Measurements from ENCODE around the gene ADAP1. TPM values are rescaled to one million over a fixed set of nuclear protein-coding genes. Genes with fewer than 3 reads are reported as not detected.

Gene ADAP1
- polyA plus RNA-seq, 3 donors: 49.1 to 117 (median 72.2) TPM

DNA sequence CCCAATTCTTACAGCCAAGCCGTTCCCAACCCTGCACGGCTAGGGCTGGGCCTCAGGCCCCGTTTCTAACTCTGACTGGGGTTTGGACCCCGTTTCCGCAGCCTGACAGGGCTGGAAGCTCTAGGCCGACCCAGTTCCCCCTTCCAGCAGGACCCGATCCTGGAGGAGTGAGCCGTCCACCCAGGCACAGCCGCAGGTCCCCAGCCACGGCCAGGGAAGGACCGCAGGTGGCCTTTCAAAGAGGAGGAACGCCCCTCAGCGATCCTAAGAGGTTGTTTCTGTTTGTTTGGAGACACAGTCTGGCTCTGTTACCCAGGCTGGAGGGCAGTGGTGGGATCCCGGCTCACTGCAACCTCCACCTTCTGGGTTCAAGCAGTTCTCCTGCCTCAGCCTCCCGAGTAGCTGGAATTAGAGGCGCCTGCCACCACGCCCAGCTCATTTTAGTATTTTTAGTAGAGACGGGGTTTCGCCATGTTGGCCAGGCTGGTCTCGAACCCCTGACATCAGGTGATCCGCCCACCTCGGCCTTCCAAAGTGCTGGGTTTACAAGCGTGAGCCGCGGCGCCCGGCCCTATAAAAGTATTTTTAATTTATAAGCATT is 78.9 kb downstream of the ADAP1 start:
- peak overlapping the region in 2 of 3 experiments; percentile 6 to 59 for H3K4me3 ChIP-seq (replicated peaks in 1 of 3; ENCODE audit: low read depth in 2 of 3, low read length in 3 of 3)
- Mint-ChIP-seq H3K27me3 (ENCODE audit: low read depth in 3 of 3) (peaks cover 0 to 3% (median 0%) of the 10 kb centered on the region in 3 donors), H3K36me3 (peaks cover 21 to 57% of the 10 kb centered on the region in 2 donors), H3K27ac (peak overlapping the region in 3 of 7 donors; percentile 43 to 66 (median 53)), H3K9me3 (peaks cover 0 to 3% (median 2%) of the 10 kb centered on the region in 7 donors), H3K4me3 (peak overlapping the region in 1 of 2 donors; percentile 24), H3K4me1 (peaks cover 24% of the 10 kb centered on the region)
- peak overlapping the region; percentile 56 for H3K4me2 ChIP-seq (replicated peaks; ENCODE audit: extremely low read depth, low read length, poor library complexity, severe bottlenecking)
- 97% methylated on average over 14 of the region's 27 CpGs for WGBS (ENCODE audit: insufficient coverage)
- H3K36me3 ChIP-seq (replicated peaks in 1 of 2; ENCODE audit: control insufficient read depth in 1 of 2, insufficient read depth in 2 of 2, low read length in 2 of 2): peaks cover 9 to 32% of the 10 kb centered on the region in 2 donors
- no peaks in the 10 kb centered on the region for H3K27me3 ChIP-seq (ENCODE audit: control insufficient read depth in 2 of 2, insufficient read depth in 2 of 2, low read length in 2 of 2)
- H4K20me1 ChIP-seq (ENCODE audit: insufficient read depth, low read length): peaks cover 35% of the 10 kb centered on the region
- H3K27ac ChIP-seq (ENCODE audit: low read depth in 1 of 2, low read length in 2 of 2): peak overlapping the region in 1 of 2 donors; percentile 66
- peaks cover 38% of the 10 kb centered on the region for H3K79me2 ChIP-seq (ENCODE audit: insufficient read depth, low read length)
- peak in 1 of 3 donors; percentile 18 for DNase-seq
- peak overlapping the region; percentile 61 for H2AFZ ChIP-seq (ENCODE audit: insufficient read depth, low read depth, low read length, poor library complexity, severe bottlenecking)
- intact Hi-C loops (cut with micrococcal nuclease): loop anchor here (2.0 to 10.0 kb wide), 4 partner anchors 99 to 289 kb away; partner anchors contain the start of genes COX19 (in 1 of the 2) and ZFAND2A (in 1 of the 2)
- H3K4me1 ChIP-seq (ENCODE audit: control insufficient read depth in 1 of 2, insufficient read depth in 2 of 2, low read length in 2 of 2): peaks cover 30 to 44% of the 10 kb centered on the region in 2 donors
- no peaks in the 10 kb centered on the region for H3K9me3 ChIP-seq (replicated peaks in 1 of 2; ENCODE audit: control insufficient read depth in 1 of 2, insufficient read depth in 1 of 2, low read length in 2 of 2)
- TF ChIP-seq, protein P1, sequence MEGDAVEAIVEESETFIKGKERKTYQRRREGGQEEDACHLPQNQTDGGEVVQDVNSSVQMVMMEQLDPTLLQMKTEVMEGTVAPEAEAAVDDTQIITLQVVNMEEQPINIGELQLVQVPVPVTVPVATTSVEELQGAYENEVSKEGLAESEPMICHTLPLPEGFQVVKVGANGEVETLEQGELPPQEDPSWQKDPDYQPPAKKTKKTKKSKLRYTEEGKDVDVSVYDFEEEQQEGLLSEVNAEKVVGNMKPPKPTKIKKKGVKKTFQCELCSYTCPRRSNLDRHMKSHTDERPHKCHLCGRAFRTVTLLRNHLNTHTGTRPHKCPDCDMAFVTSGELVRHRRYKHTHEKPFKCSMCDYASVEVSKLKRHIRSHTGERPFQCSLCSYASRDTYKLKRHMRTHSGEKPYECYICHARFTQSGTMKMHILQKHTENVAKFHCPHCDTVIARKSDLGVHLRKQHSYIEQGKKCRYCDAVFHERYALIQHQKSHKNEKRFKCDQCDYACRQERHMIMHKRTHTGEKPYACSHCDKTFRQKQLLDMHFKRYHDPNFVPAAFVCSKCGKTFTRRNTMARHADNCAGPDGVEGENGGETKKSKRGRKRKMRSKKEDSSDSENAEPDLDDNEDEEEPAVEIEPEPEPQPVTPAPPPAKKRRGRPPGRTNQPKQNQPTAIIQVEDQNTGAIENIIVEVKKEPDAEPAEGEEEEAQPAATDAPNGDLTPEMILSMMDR (IDR thresholded peaks at IDR 0.05): no peak
- peak overlapping the region; percentile 32 for H3K9ac ChIP-seq (ENCODE audit: insufficient read depth, low read length, poor library complexity, severe bottlenecking)

DNA sequence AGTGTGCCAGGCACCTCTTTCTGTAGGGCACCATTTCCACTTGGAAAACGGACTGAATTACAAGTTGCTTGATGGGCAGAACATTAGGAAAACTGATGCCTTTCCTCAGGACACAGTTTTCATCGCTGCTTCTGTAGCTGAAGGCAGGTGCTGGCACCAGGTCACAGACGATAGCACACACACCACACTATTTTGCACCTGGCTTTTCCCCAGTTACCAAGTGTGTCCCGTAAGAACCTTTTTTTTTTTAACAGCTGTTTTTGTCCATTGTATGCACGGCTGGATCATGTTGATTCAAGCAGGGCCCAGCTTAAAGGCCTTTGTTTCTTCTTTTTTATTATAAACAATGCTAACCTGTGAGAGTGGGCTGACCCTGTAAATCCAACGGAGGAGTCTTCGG is 79.4 kb downstream of the ADAP1 start:
- Mint-ChIP-seq H3K36me3 (peaks cover 25 to 56% of the 10 kb centered on the region in 2 donors), H3K4me1 (peaks cover 24% of the 10 kb centered on the region), H3K4me3 (no peak overlapping the region), H3K27ac (peak overlapping the region in 2 of 7 donors; percentile 43 to 53), H3K27me3 (ENCODE audit: low read depth in 3 of 3) (peaks cover 0 to 3% (median 0%) of the 10 kb centered on the region in 3 donors), H3K9me3 (peaks cover 0 to 3% (median 2%) of the 10 kb centered on the region in 7 donors)
- Histone ChIP-seq H3K27me3 (ENCODE audit: control insufficient read depth in 2 of 2, insufficient read depth in 2 of 2, low read length in 2 of 2) (no peaks in the 10 kb centered on the region), H4K20me1 (ENCODE audit: insufficient read depth, low read length) (peaks cover 30% of the 10 kb centered on the region), H3K9me3 (replicated peaks in 1 of 2; ENCODE audit: control insufficient read depth in 1 of 2, insufficient read depth in 1 of 2, low read length in 2 of 2) (no peaks in the 10 kb centered on the region), H3K4me2 (replicated peaks; ENCODE audit: extremely low read depth, low read length, poor library complexity, severe bottlenecking) (no peak overlapping the region), H3K79me2 (ENCODE audit: insufficient read depth, low read length) (peaks cover 33% of the 10 kb centered on the region), H3K4me3 (replicated peaks in 1 of 3; ENCODE audit: low read depth in 2 of 3, low read length in 3 of 3) (no peak overlapping the region), H3K9ac (ENCODE audit: insufficient read depth, low read length, poor library complexity, severe bottlenecking) (no peak overlapping the region), H2AFZ (ENCODE audit: insufficient read depth, low read depth, low read length, poor library complexity, severe bottlenecking) (no peak overlapping the region), H3K36me3 (replicated peaks in 1 of 2; ENCODE audit: control insufficient read depth in 1 of 2, insufficient read depth in 2 of 2, low read length in 2 of 2) (peaks cover 14 to 38% of the 10 kb centered on the region in 2 donors), H3K4me1 (ENCODE audit: control insufficient read depth in 1 of 2, insufficient read depth in 2 of 2, low read length in 2 of 2) (peaks cover 30 to 44% of the 10 kb centered on the region in 2 donors), H3K27ac (ENCODE audit: low read depth in 1 of 2, low read length in 2 of 2) (no peak overlapping the region)
- peak in 1 of 3 donors; percentile 7 for DNase-seq
- intact Hi-C loops (cut with micrococcal nuclease): loop anchor here in 1 of 2 donors (10.0 kb wide), 3 partner anchors 190 to 290 kb away; partner anchors contain the start of gene ZFAND2A
- 95% methylated on average over 2 of the region's 7 CpGs for WGBS (ENCODE audit: insufficient coverage)
- TF ChIP-seq, protein P1 (IDR thresholded peaks at IDR 0.05): no peak
